ENCODE data around the gene SPINDOC.

SPINDOC gene

DNA sequence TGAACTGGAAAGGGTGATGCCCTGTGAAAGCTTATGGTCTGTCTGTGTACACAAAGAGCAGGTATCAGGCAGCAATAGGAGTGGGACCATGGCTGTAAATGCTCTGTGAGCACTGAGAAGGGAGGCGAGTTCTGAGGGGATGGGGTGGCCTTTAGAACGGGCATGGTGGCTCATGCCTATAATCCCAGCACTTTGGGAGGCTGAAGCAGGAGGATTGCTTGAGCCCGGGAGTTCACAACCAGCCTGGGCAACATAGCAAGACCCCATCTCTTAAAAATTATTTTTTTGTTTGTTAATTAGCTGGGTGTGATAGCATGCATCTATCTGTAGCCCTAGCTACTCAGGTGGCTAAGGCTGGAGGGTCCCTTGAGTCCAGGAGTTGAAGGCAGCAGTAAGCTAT, 3.5 kb downstream of the SPINDOC start:
- ChIA-PET CTCF (interaction anchor here (2.3 kb wide), 1 partner anchor 21 kb away, joined by 8 read pairs; no protein-coding TSS in a partner anchor), POLR2A (interaction anchor here (0.6 kb wide), 1 partner anchor 101 kb away, joined by 3 read pairs; no protein-coding TSS in a partner anchor)
- no peak for DNase-seq (ENCODE audit: extremely low spot score)
- TF ChIP-seq, protein P1, sequence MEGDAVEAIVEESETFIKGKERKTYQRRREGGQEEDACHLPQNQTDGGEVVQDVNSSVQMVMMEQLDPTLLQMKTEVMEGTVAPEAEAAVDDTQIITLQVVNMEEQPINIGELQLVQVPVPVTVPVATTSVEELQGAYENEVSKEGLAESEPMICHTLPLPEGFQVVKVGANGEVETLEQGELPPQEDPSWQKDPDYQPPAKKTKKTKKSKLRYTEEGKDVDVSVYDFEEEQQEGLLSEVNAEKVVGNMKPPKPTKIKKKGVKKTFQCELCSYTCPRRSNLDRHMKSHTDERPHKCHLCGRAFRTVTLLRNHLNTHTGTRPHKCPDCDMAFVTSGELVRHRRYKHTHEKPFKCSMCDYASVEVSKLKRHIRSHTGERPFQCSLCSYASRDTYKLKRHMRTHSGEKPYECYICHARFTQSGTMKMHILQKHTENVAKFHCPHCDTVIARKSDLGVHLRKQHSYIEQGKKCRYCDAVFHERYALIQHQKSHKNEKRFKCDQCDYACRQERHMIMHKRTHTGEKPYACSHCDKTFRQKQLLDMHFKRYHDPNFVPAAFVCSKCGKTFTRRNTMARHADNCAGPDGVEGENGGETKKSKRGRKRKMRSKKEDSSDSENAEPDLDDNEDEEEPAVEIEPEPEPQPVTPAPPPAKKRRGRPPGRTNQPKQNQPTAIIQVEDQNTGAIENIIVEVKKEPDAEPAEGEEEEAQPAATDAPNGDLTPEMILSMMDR (IDR thresholded peaks at IDR 0.05; ENCODE audit: control extremely low read depth, extremely low read depth, low read depth, missing control alignments): no peak

- POLR2A ChIA-PET: no interaction called here
These were observed 4.7 kb downstream of the SPINDOC start for GRCh38 chr11:63817758-63818498.

DNA sequence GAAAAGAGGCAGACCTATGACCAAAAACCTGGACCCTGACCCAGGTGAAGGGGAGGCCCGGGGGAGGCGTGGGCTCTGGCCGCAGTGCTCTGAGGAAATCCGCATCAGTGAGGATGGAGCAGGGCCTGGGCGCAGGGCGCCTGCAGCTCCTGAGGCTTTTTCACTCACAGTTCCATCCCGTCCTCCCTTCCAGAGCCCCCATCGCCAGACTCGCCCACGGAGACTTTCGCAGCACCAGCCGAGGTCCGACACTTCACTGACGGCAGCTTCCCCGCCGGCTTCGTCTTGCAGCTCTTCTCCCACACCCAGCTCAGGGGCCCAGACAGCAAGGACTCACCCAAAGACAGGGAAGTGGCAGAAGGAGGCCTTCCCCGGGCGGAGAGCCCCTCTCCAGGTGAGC, 5.4 kb downstream of the SPINDOC start:
- TF ChIP-seq, protein P1 (IDR thresholded peaks at IDR 0.05; ENCODE audit: control extremely low read depth, extremely low read depth, low read depth, missing control alignments): no peak
- POLR2A ChIA-PET: no interaction called here
- no peak for DNase-seq (ENCODE audit: extremely low spot score)
- CTCF ChIA-PET: interaction anchor here (1.6 to 3.4 kb wide), 2 partner anchors 11 to 19 kb away, joined by 4 to 19 read pairs; partner anchors contain the start of gene MARK2

More at GRCh38 chr11:63817758-63818498, 4.7 kb downstream of the SPINDOC start:
- no peak for DNase-seq (ENCODE audit: extremely low spot score)
- TF ChIP-seq, protein P1 (IDR thresholded peaks at IDR 0.05; ENCODE audit: control extremely low read depth, extremely low read depth, low read depth, missing control alignments): no peak
- CTCF ChIA-PET: interaction anchor here (1.3 to 2.3 kb wide), 2 partner anchors 12 to 20 kb away, joined by 3 to 8 read pairs; no protein-coding TSS in a partner anchor

DNA sequence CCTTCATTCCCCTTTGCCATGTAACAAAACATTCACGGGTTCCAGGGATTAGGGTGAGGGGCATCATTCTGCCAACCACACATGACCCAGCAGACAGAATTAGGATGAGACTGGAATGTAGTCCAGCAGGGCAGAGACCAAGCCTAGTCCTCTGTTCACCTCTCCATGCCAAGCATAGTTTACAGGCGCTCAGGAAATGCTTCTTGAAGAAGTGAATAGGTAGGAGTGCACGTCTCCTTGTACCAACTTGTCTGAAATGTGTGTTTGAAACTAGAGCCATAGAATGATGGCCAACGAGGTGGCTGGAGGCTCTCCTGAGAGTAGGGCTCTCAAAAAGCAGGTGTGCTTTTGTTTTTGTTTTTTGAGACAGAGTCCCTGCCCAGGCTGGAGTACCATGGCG, 8.2 kb downstream of the SPINDOC start:
- ChIA-PET CTCF (interaction anchor here (1.0 to 3.4 kb wide), 2 partner anchors 9 to 17 kb away, joined by 3 to 19 read pairs; partner anchors contain the start of gene MARK2), POLR2A (interaction anchor here (0.6 kb wide), 1 partner anchor 15 kb away, joined by 4 read pairs; no protein-coding TSS in a partner anchor)
- TF ChIP-seq, protein P1 (IDR thresholded peaks at IDR 0.05; ENCODE audit: control extremely low read depth, extremely low read depth, low read depth, missing control alignments): no peak
- DNase-seq (ENCODE audit: extremely low spot score): no peak

DNA sequence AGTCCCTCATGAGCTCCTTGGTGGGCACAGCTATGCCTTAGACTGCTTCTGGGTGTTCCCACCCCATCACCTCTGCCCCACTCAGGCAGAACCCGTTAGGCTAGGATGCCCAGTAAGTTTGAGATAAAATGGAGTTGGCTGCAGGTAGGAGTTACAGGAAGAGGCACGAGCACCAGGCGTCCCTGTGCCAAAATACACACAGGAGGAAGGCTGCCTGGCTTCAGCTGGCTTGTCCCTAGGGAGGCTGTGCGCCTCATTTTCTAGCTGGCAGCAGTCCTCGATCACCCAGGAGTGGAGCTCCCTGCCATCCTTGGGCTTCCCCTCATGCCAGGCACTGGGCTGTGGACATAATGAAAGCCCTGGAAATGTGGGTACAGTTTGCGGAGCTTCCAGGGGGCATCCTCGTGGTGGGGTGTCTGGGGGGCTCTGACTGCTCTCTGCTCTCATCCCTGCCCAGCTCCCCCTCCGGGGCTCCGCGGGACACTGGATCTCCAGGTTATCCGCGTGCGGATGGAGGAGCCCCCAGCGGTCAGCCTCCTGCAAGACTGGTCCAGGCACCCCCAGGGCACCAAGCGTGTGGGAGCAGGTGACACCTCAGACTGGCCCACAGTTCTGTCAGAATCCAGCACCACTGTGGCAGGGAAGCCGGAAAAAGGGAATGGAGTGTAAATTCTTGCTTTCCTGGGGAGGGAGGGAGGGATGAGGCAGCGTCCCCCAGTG, 13.4 kb downstream of the SPINDOC start:
- CTCF ChIA-PET: interaction anchor here (5.4 kb wide), 1 partner anchor 11 kb away, joined by 42 read pairs; the partner anchor contains the start of gene MARK2
- TF ChIP-seq, protein P1 (IDR thresholded peaks at IDR 0.05; ENCODE audit: control extremely low read depth, extremely low read depth, low read depth, missing control alignments): no peak
- POLR2A ChIA-PET: interaction anchor here (1.0 kb wide), 1 partner anchor 12 kb away, joined by 3 read pairs; the partner anchor contains the start of gene MARK2
- DNase-seq (ENCODE audit: extremely low spot score): no peak

GRCh38 chr11:63829823-63830489, 16.7 kb downstream of the SPINDOC start:
- peak; percentile 41 for DNase-seq (ENCODE audit: extremely low spot score)
- POLR2A ChIA-PET: interaction anchor here (0.6 kb wide), 1 partner anchor 18 kb away, joined by 5 read pairs; no protein-coding TSS in a partner anchor
- CTCF ChIA-PET: interaction anchor here (0.7 to 5.4 kb wide), 5 partner anchors 7 to 91 kb away, joined by 3 to 42 read pairs (median 3); partner anchors contain the start of gene MARK2
- TF ChIP-seq, protein P1 (IDR thresholded peaks at IDR 0.05; ENCODE audit: control extremely low read depth, extremely low read depth, low read depth, missing control alignments): peak; percentile 31
